Cardiac muscle cell (in vitro differentiated cells and primary cell): Measurements from ENCODE around the gene GADD45GIP1. TPM values are rescaled to one million over a fixed set of nuclear protein-coding genes. Genes with fewer than 3 reads are reported as not detected.

Experiments used
- DNase-seq, 2 donors: peaks; one replicate each; pipeline versions ENCODE4 v3.0.0 to v3.0.0-alpha.2; 2010 to 2017; ENCODE audit warnings: low read depth in 1 of 2, low spot score in 1 of 2
- H3K27ac ChIP-seq: fragments of 200-600 bp; sonication (generic); 2 replicates; pipeline ENCODE4 v1.5.1; 2016
- H3K27me3 ChIP-seq: fragments of 200-600 bp; sonication (generic); 2 replicates; pipeline ENCODE4 v1.6.0; 2016; ENCODE audit warnings: control low read depth
- H3K36me3 ChIP-seq: fragments of 200-600 bp; sonication (generic); 2 replicates; pipeline ENCODE4 v1.5.1; 2016; ENCODE audit warnings: control low read depth
- H3K4me1 ChIP-seq: fragments of 200-600 bp; sonication (generic); 2 replicates; pipeline ENCODE4 v1.8.1; 2017; ENCODE audit warnings: low read depth, mild to moderate bottlenecking, mixed run types
- H3K4me3 ChIP-seq: fragments of 200-600 bp; sonication (generic); 2 replicates; pipeline ENCODE4 v1.5.1; 2016; ENCODE audit warnings: mild to moderate bottlenecking
- H3K9me3 ChIP-seq: fragments of 200-600 bp; sonication (generic); 2 replicates; pipeline ENCODE4 v1.5.1; 2017; ENCODE audit warnings: low read depth, mild to moderate bottlenecking, control low read depth
- CTCF ChIP-seq: IDR thresholded peaks from 2 replicates; pipeline ENCODE4 v1.5.1; 2012; ENCODE audit warnings: low read depth, mild to moderate bottlenecking, low read length
- polyA plus RNA-seq: library from polyadenylated mRNA; unstranded; fragments of >200 nt; fragmentation: Nextera tagmentation; extraction: Ambion mirVana; gene quantifications from 2 replicates; pipeline ENCODE4 v1.2.1, GENCODE V29; 2016
- total RNA-seq: library from RNA; depleted of rRNA; stranded (reverse); fragments of >200 nt; gene quantifications from 2 replicates; pipeline ENCODE4 v1.2.3, GENCODE V29; 2016

The GADD45GIP1 gene
- total and polyA plus RNA-seq, 2 experiments from 2014 or later = 84.5 to 145 TPM

DNA sequence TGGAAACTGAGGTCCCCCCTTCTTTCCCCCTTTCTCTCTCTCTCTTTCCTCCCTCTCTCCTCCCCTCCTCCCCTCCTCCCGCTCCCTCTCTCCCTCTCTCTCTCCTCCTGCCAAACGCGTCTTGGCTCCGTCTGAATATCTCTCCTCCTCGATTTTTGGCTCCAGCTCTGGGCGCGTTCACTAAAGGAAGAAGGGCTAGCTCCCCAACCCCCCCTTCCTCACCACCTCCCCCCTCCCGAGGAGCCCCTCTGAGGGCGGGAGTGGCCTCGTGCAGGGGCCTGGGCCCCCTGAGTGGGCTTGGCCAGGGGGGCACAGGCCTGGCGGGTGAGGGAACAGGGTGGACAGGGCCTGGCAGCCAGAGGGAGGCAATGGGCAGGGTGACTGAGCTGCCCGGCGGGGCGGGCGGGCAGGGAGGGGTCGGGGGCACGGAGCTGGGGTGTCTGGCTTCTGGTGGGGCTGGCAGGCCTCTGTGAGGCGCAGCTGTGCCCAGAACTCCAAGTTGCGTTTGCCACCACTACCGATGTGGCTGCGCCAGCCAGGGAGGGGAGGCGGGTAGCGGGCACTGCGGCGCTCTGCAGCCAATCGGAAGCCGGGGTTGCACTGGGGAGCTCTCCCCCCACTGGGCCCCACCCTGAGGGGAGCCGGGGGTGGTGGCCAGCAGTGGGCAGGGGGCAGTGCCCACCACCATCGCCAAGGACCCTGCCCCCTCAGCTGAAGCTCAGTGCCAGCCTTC is 45.3 kb upstream of the GADD45GIP1 start:
- Histone ChIP-seq H3K27ac (no peak overlapping the region), H3K27me3 (peaks cover 100% of the 10 kb centered on the region), H3K36me3 (no peaks in the 10 kb centered on the region), H3K4me3 (no peak overlapping the region), H3K9me3 (no peaks in the 10 kb centered on the region), H3K4me1 (no peaks in the 10 kb centered on the region)
- no peak for TF ChIP-seq CTCF
- peak in 1 of 2 donors; percentile 78 for DNase-seq

GRCh38 chr19:13001502-13002165 is 44.6 kb upstream of the GADD45GIP1 start:
- Histone ChIP-seq H3K4me3 (no peak overlapping the region), H3K9me3 (no peaks in the 10 kb centered on the region), H3K27ac (no peak overlapping the region), H3K27me3 (peaks cover 100% of the 10 kb centered on the region), H3K4me1 (no peaks in the 10 kb centered on the region), H3K36me3 (no peaks in the 10 kb centered on the region)
- no peak for TF ChIP-seq CTCF
- DNase-seq = no peak

GRCh38 chr19:13001166-13001501 is 44.1 kb upstream of the GADD45GIP1 start:
- H3K9me3 ChIP-seq = no peaks in the 10 kb centered on the region
- DNase-seq = no peak
- H3K36me3 ChIP-seq = no peaks in the 10 kb centered on the region
- no peak for TF ChIP-seq CTCF
- peaks cover 100% of the 10 kb centered on the region for H3K27me3 ChIP-seq
- no peak overlapping the region for H3K27ac ChIP-seq
- H3K4me3 ChIP-seq = no peak overlapping the region
- no peaks in the 10 kb centered on the region for H3K4me1 ChIP-seq

- H3K27ac ChIP-seq = no peak overlapping the region
- peaks cover 96% of the 10 kb centered on the region for H3K27me3 ChIP-seq
- H3K4me3 ChIP-seq = no peak overlapping the region
- no peaks in the 10 kb centered on the region for H3K4me1 ChIP-seq
- DNase-seq = no peak
- H3K36me3 ChIP-seq = no peaks in the 10 kb centered on the region
- TF ChIP-seq CTCF = no peak
- H3K9me3 ChIP-seq = no peaks in the 10 kb centered on the region
Observed at GRCh38 chr19:12997967-12998940, 41.2 kb upstream of the GADD45GIP1 start.

DNA sequence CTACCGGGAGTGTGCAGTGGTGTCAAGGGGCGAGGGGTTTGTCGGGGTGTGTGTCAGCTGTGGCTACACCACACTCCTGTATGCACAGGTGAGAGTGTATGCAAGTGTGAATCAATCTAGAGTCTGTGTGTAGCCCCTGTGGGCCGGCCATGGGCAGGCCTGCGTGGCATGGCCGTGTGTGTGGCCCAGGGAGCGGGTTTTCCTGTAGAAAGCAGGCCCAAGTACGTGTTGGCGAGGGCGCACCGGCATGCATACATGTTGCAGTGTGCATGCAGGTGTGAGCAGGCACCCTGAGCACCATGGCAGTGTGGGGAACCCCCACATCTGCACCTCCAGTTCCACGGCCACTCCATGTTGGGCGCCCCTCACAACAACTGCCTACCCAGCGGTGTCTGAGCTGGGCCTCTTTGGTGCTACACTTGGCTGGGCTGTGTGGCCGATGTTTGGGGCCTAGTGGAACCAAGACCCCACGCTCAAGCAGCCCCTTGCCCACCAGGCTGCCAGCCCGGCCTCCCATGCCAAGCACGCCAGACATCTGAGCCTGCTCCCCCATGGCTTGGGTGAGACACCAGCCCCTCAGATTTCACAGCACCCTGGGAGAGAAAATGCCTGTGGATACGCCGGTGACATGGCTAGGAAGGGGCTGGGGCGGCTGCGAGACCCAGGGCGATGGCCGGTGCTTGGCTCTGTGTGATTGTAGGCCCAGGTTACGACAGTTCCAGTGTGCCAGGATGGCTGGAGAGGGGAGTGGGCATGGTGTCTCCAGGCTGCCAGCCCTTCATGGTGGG is 40.4 kb upstream of the GADD45GIP1 start:
- no peaks in the 10 kb centered on the region for H3K4me1 ChIP-seq
- no peak overlapping the region for H3K4me3 ChIP-seq
- no peak overlapping the region for H3K27ac ChIP-seq
- H3K9me3 ChIP-seq = no peaks in the 10 kb centered on the region
- no peak for TF ChIP-seq CTCF
- DNase-seq = no peak
- peaks cover 96% of the 10 kb centered on the region for H3K27me3 ChIP-seq
- no peaks in the 10 kb centered on the region for H3K36me3 ChIP-seq
